GM21717 (cell line): Measurements from ENCODE around the gene CNTFR.

Experiments used
- ATAC-seq: cut with Tn5 transposase; IDR thresholded peaks from one replicate; pipeline ENCODE4 v1.9.1; 2021; ENCODE audit warnings: mild to moderate bottlenecking, moderate library complexity; ENCODE audit not compliant: unreplicated experiment

The CNTFR gene

GRCh38 chr9:34512131-34513078, 77.1 kb downstream of the CNTFR start:
- ATAC-seq: no peak

GRCh38 chr9:34510497-34511468, 78.7 kb downstream of the CNTFR start:
- ATAC-seq: no peak

- ATAC-seq: no peak
Observed at GRCh38 chr9:34508951-34509350, 80.6 kb downstream of the CNTFR start.

GRCh38 chr9:34508463-34508862, 81.1 kb downstream of the CNTFR start:
- no peak for ATAC-seq

GRCh38 chr9:34507966-34508365, 81.6 kb downstream of the CNTFR start:
- ATAC-seq: no peak

- ATAC-seq: no peak
Observed at GRCh38 chr9:34507556-34507955, 82.0 kb downstream of the CNTFR start.

GRCh38 chr9:34506623-34507022, 82.9 kb downstream of the CNTFR start:
- ATAC-seq: no peak

GRCh38 chr9:34505370-34506120, 84.0 kb downstream of the CNTFR start:
- no peak for ATAC-seq

GRCh38 chr9:34503406-34503805, 86.1 kb downstream of the CNTFR start:
- no peak for ATAC-seq

GRCh38 chr9:34502891-34503290, 86.6 kb downstream of the CNTFR start:
- ATAC-seq: no peak

- ATAC-seq: no peak
Observed at GRCh38 chr9:34502471-34502870, 87.1 kb downstream of the CNTFR start.

GRCh38 chr9:34501889-34502425, 87.6 kb downstream of the CNTFR start:
- ATAC-seq: no peak
